OCI-LY7 (cell line): Measurements from ENCODE around the gene GALNT3.

ENCODE experiments used
- EZH2phosphoT487 ChIP-seq: fragments of 200-600 bp; sonication (generic); IDR thresholded peaks from 2 replicates; pipeline ENCODE4 v1.6.1; 2018; ENCODE audit warnings: low read depth, borderline replicate concordance, mild to moderate bottlenecking, mixed run types, antibody characterized with exemption, low read length, moderate library complexity, mixed read lengths
- TF ChIP-seq, protein P1 (sequence below): fragments of 200-600 bp; sonication (generic); conservative IDR thresholded peaks from 2 replicates; pipeline ENCODE4 v1.5.1; 2014; ENCODE audit warnings: mild to moderate bottlenecking, antibody characterized with exemption, low read length, moderate library complexity, mixed read lengths

DNA sequence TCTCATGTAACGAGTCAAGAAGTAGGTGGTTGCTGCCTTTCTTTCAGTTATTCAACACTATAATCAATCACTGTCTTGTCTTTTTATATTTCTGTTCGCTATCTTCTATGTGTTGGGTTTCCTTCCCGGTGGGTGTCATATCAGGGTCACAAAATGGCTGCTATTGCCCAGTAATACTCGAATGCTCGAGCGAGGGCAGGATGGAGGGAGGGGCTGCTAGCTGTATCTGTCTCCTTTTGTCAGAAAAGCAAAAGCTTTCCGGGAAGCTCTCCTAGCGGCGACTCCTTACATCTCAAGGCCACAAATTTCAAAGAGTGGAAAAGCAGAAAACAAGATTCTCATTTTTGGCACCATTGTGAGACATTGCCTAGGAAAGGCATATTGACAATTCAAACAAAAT lies 16.4 kb upstream of the GALNT3 start:
- TF ChIP-seq, protein P1, sequence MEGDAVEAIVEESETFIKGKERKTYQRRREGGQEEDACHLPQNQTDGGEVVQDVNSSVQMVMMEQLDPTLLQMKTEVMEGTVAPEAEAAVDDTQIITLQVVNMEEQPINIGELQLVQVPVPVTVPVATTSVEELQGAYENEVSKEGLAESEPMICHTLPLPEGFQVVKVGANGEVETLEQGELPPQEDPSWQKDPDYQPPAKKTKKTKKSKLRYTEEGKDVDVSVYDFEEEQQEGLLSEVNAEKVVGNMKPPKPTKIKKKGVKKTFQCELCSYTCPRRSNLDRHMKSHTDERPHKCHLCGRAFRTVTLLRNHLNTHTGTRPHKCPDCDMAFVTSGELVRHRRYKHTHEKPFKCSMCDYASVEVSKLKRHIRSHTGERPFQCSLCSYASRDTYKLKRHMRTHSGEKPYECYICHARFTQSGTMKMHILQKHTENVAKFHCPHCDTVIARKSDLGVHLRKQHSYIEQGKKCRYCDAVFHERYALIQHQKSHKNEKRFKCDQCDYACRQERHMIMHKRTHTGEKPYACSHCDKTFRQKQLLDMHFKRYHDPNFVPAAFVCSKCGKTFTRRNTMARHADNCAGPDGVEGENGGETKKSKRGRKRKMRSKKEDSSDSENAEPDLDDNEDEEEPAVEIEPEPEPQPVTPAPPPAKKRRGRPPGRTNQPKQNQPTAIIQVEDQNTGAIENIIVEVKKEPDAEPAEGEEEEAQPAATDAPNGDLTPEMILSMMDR, result no peak
- TF ChIP-seq EZH2phosphoT487, result no peak
